GM18507 (cell line): ENCODE measurements around the gene MZB1.
A peak's percentile ranks its signal among the peaks of the same experiment; 100 is the strongest.
"Not testable (repeated sequence)": the region's sequence is repeated elsewhere in the genome, so short reads cannot be mapped to it uniquely, and the experiment has no call there.

Experiments used
- DNase-seq: peaks from one replicate; pipeline ENCODE4 v3.0.0; 2011; ENCODE audit warnings: low read depth; ENCODE audit not compliant: insufficient read length; ENCODE audit errors: extremely low spot score
- FAIRE-seq: peaks from 2 replicates; lab custom pipeline; 2011; peaks lifted over from hg19 to GRCh38; lab: Jason Lieb, UNC

Gene MZB1

DNA sequence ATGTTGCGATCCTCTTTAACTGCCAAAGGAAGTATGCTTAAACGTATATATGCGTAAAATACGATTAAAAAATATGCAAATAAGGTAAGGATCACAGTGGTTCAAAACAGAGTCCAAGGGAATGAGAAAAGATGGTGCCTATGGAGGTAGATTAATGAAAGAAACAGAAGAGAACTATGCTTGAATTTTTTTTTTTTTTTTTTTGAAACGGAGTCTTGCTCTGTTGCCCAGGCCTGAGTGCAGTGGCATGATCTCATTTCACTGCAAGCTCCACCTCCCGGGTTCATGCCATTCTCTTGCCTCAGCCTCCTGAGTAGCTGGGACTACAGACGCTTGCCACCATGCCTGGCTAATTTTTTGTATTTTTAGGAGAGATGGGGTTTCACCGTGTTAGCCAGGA lies 44.3 kb downstream of the MZB1 start:
- DNase-seq, FAIRE-seq: not testable (repeated sequence)

DNA sequence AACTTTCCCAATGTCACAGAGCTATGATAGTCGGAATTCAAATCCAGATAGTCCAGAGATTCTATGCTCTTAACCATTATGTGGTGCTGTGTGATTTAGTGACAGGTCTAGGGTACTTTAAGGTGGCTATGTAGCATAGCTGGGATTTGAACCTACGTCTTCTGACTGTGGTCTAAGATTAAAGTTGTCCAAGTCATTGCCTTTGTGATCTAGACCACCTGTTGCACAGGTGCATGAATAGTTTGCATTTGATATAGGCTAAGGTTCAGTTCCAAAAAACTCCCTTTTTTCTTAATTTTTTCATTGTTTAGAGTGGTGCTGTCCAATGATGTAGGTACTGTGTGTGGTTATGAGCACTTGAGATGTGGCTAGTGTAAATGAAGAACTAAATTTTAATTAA lies 45.5 kb downstream of the MZB1 start:
- FAIRE-seq (no peak), DNase-seq (no peak)

GRCh38 chr5:139343476-139343875 lies 46.2 kb downstream of the MZB1 start:
- FAIRE-seq (no peak), DNase-seq (no peak)

GRCh38 chr5:139342423-139342723 lies 47.3 kb downstream of the MZB1 start:
- peak; percentile 80 for DNase-seq
- FAIRE-seq: no peak

- DNase-seq (peak; percentile 91), FAIRE-seq (peak; percentile 98)
These were observed 47.9 kb downstream of the MZB1 start, which contains the start of gene PAIP2 for GRCh38 chr5:139341689-139342422. PAIP2 (plus strand) TSS chr5:139341854; CDS start chr5:139363785, 21,931 bp downstream.

DNA sequence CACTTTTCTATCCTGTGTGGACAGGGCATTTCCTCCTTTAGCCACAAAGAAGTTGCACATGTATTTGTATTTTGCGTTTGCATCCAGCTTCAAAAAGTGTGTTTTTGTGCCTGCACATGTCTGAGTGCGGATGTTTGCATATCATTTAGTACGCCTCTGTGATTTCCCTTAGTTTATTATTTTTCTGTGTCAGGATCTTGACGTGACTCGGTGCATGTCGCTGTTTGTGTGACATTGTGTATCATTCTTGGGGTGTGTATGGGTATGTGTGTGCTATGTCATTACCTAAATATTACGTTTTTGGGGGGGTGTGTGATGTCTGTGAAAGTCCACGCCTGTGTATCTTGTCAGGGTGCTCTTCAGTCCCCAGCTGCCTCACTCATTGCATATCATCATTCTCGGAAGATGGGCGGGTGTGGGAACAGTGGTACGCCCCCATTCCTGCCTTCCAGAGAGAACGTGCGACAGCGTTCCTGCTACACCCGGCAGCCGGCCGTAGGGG lies 48.5 kb downstream of the MZB1 start:
- no peak for DNase-seq
- FAIRE-seq: no peak

DNA sequence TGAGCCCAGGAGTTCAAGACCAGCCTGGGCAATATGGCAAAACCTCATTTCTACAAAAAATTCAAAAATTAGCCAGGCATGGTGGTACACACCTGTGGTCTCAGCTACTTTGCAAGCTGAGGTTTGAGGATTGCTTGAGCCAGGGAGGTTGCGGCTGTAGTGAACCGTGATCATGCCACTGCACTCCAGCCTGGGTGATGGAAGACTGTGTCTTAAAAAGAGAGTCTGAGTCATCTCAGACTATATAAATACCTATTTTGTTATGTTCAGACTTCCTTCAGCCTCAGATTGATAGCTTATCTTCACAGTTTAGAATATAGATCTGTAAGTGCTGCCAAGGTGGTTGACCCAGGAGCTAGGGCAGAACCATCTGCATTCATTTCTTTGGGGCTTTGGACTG lies 49.7 kb downstream of the MZB1 start:
- FAIRE-seq (no peak), DNase-seq (no peak)
